NCI-H1105 (cell line): Measurements from ENCODE around the gene DNMBP.
"Not testable (repeated sequence)": the region's sequence is repeated elsewhere in the genome, so short reads cannot be mapped to it uniquely, and the experiment has no call there.

Source experiments
- DNase-seq: peaks from one replicate; lab custom pipeline; 2025; lab: John Stamatoyannopoulos, UW

The DNMBP gene

DNA sequence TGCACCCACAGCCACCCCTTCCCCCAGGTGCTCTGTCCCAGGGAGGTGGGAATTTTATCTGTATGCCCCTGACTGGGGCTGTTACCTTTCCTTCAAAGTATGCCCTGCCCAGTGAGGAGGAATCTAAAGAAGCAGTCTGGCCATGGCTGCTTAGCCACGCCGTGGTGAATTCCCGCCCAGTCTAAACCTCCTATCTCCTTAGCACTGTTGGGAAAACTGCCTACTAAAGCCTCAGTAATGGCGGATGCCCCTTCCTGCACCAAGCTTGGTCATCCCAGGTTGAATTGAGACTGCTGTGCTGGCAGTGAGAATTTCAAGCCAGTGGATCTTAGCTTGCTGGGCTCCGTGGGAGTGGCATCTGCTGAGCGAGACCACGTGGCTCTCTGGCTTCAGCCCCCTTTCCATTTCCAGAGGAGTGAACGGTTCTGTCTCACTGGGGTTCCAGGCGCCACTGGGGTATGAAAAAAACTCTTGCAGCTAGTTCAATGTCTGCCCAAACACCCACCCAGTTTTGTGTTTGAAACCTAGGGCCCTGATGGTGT is 140.1 kb downstream of the DNMBP start:
- no peak for DNase-seq

- not testable (repeated sequence) for DNase-seq
Observed at GRCh38 chr10:99867250-99867649, 142.5 kb downstream of the DNMBP start.

DNA sequence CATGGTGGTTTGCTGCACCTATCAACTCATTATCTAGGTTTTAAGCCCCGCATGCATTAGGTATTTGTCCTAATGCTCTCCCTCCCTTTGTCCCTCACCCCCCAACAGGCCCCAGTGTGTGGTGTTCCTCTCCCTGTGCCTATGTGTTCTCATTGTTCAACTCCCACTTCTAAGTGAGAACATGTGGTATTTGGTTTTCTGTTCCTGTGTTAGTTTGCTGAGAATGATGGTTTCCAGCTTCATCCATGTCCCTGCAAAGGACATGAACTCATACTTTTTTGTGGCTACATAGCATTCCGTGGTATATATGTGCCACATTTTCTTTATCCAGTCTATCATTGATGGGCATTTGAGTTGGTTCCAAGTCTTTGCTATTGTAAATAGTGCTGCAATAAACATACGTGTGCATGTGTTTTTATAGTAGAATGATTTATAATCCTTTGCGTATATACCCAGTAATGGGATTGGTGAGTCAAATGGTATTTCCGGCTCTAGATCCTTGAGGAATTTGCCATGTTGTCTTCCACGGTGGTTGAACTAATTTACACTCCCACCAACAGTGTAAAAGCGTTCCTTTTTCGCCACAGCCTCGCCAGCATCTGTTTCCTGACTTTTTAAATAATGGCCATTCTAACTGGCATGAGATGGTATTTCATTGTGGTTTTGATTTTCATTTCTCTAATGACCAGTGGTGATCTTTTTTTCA is 146.1 kb downstream of the DNMBP start:
- not testable (repeated sequence) for DNase-seq

DNA sequence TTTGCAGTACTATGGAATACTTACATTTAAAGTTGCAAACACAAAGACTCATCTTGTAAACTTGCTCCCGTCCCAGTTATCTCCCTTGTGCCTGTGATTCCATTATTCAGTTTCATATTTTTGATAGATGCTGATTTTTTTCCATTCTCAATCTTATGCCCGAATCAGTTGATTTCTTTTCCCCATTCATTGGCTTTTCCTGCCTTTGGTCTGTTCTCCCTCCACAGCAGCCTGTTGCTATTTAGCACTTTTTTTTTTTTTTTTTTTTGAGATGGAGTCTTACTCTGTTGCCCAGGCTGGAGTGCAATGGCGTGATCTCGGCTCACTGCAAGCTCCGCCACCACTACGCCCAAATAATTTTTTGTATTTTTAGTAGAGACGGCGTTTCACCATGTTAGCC is 149.3 kb downstream of the DNMBP start:
- DNase-seq, result no peak

DNA sequence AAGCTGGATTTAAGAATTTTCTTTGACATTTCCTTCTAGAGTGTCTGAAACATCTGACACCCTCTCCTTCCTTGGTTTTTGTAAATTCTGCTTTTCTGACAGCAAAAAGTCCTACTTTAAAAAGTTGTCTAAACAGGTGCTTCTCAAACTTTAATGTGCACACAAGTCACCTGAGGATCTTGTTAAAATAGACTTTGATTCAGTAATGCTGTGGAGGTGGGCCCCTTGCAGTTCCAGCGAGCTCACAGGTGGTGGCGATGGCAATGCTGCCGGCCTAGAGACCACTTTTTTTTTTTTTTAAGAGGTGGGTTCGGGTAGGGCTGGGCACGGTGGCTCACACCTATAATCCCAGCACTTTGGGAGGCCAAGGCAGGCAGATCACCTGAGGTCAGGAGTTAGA is 150.2 kb downstream of the DNMBP start:
- DNase-seq, result no peak

GRCh38 chr10:99858849-99859248 is 150.9 kb downstream of the DNMBP start:
- DNase-seq, result no peak

DNA sequence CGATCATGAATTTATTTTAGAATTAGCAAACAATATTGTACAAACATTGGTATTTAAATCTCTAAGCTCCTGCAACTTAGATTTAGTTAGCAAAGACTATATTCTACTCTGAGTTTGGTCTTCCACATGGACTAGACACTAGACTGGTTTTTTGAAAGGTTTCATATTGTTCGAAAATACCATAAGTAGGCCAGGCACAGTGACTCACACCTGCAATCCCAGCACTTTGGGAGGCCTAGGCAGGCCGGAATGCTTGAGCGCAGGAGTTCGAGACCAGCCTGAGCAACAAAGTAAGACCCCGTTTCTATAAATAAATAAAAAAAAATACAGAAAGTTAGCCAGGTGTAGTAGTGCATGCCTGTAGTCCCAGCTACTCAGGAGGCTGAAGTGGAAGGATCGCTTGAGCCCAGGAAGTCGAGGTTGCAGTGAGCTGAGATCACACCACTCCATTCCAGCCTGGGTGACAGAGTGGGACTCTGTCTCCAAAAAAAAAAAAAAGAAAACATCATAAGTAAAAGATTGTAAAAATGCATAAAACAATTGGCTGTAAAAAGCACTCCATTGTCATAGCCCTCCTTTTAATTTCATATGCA is 154.2 kb downstream of the DNMBP start:
- no peak for DNase-seq

DNA sequence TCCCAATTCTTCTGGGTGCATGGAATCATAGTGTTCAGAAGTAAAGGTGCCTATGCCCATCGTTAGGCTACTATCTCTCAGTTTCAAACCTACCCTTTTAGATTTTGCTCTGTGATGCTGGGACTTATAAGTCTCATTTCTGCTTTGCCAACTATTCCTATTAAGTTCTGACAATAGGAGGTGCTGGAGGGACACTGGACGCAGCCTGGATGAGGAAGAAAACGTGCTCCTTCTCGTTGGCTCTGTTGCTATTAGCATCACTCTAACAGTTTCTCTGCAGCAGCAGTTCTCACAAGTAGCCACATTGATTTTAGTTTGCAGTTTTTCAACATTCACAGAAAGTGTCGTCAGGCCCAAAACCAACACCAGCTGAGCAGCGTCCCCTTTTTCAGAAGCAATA is 154.9 kb downstream of the DNMBP start:
- no peak for DNase-seq

GRCh38 chr10:99853655-99854054 is 156.1 kb downstream of the DNMBP start:
- DNase-seq, result no peak

DNA sequence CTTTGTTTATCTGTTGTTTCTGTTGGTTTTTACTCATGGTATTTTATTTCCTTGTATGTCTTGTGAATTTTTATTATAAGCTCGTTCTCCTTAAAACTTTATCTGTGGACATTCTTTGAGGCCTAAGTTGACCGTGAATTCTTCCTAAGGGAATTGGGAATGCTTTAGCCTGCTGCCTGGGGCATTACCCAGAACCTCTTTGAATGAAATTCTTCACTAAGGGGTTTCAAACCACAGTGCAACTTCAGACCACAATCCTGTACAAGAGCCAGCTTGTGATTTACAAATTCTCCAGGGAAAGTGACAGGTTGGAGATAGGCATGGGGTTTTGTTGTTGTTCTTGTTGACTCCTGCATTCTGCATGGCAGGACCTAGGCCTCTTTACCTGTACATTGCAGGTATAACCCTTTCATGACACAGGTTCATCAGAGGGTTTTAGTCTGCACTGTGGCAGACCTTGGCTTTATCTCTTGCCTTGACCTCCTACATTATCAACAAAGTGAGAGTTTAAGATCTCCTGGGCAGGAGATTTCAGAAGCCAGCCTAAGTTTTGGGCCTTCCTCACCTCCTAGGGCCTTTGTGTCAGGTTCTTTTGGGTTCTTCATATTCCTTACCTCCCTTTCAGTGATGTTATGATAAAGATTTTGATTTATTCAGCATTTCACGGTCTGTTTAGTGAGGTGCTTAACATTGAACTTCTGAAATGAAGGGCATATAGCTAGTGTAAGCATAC is 157.1 kb downstream of the DNMBP start:
- DNase-seq, result no peak

DNA sequence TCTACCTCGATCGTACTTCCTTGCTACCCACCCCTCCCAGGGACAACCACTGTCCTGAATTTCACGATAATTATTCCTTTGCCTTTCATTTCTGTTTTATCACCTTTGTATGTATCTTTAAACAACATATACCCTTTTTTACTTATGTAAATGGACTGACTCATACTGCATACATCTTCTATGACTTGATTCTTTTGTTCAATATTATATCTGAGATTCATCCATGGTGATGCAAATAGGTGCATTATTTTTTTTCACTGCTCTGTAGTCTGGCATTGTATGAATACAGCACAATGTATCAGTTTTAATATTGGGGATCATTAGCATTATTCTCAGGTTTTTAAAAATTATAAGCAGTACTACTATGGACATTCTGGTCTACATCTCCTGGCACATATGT is 157.9 kb downstream of the DNMBP start:
- DNase-seq, result no peak

DNA sequence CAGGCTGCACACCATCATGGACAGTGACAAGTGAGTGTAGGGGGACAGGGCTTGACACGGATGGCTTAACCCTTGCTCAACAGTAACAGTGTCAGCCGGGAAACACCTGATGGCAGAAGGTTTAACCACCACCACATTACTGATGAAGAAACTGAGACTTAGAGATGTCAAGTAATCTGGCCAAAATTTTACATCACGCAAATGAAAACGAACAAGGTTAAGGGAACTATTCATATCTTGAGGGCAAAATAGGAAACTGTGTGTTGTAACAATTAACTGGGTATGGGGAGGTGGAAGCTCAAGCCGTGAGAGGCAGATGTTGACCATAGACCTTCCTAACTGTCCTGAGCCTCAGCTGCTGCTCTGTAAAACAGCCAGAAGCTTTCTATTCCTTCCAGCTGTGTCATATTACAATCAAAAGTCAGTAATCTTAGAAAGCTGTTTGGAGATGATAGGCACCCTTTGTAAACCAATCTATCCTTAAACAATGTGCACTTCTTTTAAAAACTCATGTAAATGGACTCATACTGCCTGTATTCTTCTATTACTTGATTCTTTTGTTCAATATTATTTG is 158.9 kb downstream of the DNMBP start:
- DNase-seq, result no peak

GRCh38 chr10:99850021-99850766 is 159.6 kb downstream of the DNMBP start:
- no peak for DNase-seq

DNA sequence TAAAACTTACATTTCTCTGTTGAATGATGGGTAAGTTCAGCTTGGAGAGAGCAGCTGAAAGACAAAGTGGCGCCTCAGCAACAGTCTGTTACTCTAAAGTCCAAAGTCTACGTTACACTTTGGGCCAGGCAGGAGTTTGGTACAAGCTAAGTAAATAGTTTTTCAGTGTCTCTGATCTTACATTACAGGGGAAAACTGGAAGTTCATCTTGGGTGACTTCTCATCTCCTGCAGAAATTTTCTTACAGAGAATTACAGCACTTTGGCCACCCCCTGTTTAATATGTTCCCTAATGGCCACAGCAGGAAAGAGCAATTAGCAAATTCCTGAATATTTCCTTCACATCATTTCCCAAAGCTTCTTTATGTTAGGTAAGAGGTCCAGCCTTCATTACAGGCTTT is 160.2 kb downstream of the DNMBP start:
- no peak for DNase-seq

GRCh38 chr10:99849057-99849456 is 160.7 kb downstream of the DNMBP start:
- no peak for DNase-seq

- peak; percentile 45 for DNase-seq
Observed at GRCh38 chr10:99845837-99846382, 163.8 kb downstream of the DNMBP start.

DNA sequence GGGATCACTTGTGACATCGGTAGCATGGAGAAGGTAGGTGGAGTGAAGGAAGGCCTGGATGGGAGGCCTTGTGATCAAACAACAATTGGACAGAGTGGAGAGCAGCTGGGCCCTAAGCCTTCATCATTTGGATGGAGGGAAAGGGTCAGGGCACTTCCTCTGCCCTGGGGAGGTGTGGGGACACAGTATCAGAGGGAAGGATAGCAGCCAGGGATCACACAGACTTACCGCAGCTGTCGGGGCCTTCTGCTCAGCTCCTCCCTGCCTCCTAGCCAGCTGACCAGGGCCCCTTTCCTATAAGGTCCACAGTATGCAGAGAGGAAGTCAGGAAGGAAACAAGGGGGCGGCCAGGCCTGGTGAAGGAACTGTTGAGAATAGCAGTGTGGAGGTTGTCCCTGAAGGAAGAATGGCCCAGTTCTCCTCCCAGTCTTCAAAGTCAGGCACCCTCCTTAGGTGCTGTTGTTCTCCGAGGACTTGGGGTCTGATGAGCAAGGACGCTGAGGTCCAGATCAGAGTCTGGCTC is 165.3 kb downstream of the DNMBP start:
- DNase-seq, result no peak

DNA sequence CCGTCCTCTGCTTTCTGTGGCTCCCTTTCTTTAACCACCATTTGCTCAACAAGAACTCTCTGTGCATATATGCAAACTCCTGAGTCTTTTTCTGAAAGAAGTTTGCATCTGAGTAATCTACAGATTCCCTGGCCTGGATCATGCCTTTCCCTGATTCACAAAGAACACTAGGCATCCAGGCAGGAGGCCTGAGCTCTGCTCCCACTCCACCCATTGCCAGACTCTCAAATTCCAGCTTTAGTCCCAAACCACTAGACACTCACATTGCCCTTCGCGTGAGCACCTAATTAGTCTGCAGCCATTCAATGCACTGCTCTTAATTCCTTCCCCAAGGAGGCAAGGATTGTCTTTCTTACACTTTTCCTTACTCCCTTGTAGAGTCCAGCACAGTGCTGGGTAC is 166.4 kb downstream of the DNMBP start:
- DNase-seq, result no peak

GRCh38 chr10:99841746-99842145 is 168.0 kb downstream of the DNMBP start:
- DNase-seq, result no peak

DNA sequence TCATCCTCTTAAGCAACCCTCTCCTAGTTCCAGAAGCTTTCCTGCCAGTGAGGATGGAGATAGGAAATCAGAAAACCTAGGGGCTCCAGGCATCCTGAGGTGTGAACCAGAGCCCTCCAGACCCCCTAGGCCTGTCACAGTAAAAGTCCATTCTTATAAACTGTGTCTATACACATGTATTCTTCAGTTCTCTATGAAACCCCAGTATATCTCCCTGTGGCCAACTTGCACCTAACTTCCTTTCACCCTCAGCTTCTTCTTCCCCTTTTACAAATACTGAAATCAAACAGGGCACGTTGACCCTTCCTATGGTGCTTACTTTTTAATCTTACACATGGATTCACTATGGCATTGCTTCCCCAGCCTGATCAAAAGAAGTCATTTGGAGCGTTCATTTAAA is 168.9 kb downstream of the DNMBP start:
- not testable (repeated sequence) for DNase-seq

- no peak for DNase-seq
Observed at GRCh38 chr10:99836711-99837110, 173.0 kb downstream of the DNMBP start.
